SK-N-SH treated with all-trans-retinoic acid at 6 μM for 48 hours (cell line): ENCODE results near the gene DDX25.
A peak's percentile ranks its signal among the peaks of the same experiment; 100 is the strongest.
"Not testable (repeated sequence)": the region's sequence is repeated elsewhere in the genome, so short reads cannot be mapped to it uniquely, and the experiment has no call there.

Source experiments
- ATAC-seq: fragments of 200-7000 bp; cut with Tn5 transposase; 3 replicates; pipeline ENCODE4 v1.9.1; 2020; ENCODE audit warnings: mild to moderate bottlenecking, moderate library complexity
- BACH2 ChIP-seq: fragments of 250-450 bp; sonication (Bioruptor Pico); IDR thresholded peaks from 2 replicates; pipeline ENCODE4 v1.9.0; 2021; ENCODE audit warnings: mild to moderate bottlenecking, borderline replicate concordance
- CSDC2 ChIP-seq: fragments of 250-450 bp; sonication (Bioruptor Pico); IDR thresholded peaks from 2 replicates; pipeline ENCODE4 v1.5.0; 2020; ENCODE audit warnings: mild to moderate bottlenecking, moderate library complexity
- ESRRG ChIP-seq: fragments of 250-450 bp; sonication (Bioruptor Pico); IDR thresholded peaks from 2 replicates; pipeline ENCODE4 v1.6.1; 2021; ENCODE audit warnings: mild to moderate bottlenecking
- GLIS3 ChIP-seq: fragments of 250-450 bp; sonication (Bioruptor Pico); IDR thresholded peaks from 2 replicates; pipeline ENCODE4 v1.5.0; 2020; ENCODE audit warnings: mild to moderate bottlenecking, moderate library complexity
- ISL1 ChIP-seq: fragments of 250-450 bp; sonication (Bioruptor Pico); IDR thresholded peaks from 2 replicates; pipeline ENCODE4 v2.1.2; 2022; ENCODE audit warnings: mild to moderate bottlenecking, moderate library complexity
- OSR1 ChIP-seq: fragments of 250-450 bp; sonication (Bioruptor Pico); IDR thresholded peaks from 2 replicates; pipeline ENCODE4 v1.8.0; 2022; ENCODE audit warnings: moderate library complexity, mild to moderate bottlenecking, inconsistent platforms
- PPARA ChIP-seq: fragments of 250-450 bp; sonication (Bioruptor Pico); IDR thresholded peaks from 2 replicates; pipeline ENCODE4 v1.5.0; 2020; ENCODE audit warnings: mild to moderate bottlenecking, borderline replicate concordance
- RARB ChIP-seq: fragments of 250-450 bp; sonication (Bioruptor Pico); IDR thresholded peaks from 2 replicates; pipeline ENCODE4 v1.8.0; 2021; ENCODE audit warnings: mild to moderate bottlenecking, moderate library complexity
- TCF4 ChIP-seq: fragments of 250-450 bp; sonication (Bioruptor Pico); IDR thresholded peaks from 2 replicates; pipeline ENCODE4 v1.8.0; 2021; ENCODE audit warnings: mild to moderate bottlenecking, moderate library complexity, borderline replicate concordance
- TOX ChIP-seq: fragments of 250-450 bp; sonication (Bioruptor Pico); IDR thresholded peaks from 2 replicates; pipeline ENCODE4 v1.8.0; 2021; ENCODE audit warnings: mild to moderate bottlenecking, moderate library complexity, borderline replicate concordance
- ZC3H10 ChIP-seq: fragments of 250-450 bp; sonication (Bioruptor Pico); IDR thresholded peaks from 2 replicates; pipeline ENCODE4 v1.5.1; 2021; ENCODE audit warnings: mild to moderate bottlenecking, moderate library complexity
- ZFP3 ChIP-seq: fragments of 250-450 bp; sonication (Bioruptor Pico); IDR thresholded peaks from 2 replicates; pipeline ENCODE4 v1.5.0; 2020; ENCODE audit warnings: mild to moderate bottlenecking, moderate library complexity
- ZFP30 ChIP-seq: fragments of 450-650 bp; formaldehyde crosslinking; IDR thresholded peaks from 2 replicates; pipeline ENCODE4 v1.5.0; 2022; ENCODE audit warnings: mild to moderate bottlenecking, moderate library complexity
- ZNF70 ChIP-seq: fragments of 450-650 bp; formaldehyde crosslinking; IDR thresholded peaks from 2 replicates; pipeline ENCODE4 v1.5.0; 2020; ENCODE audit warnings: mild to moderate bottlenecking, moderate library complexity
- ZNF8 ChIP-seq: fragments of 450-650 bp; formaldehyde crosslinking; IDR thresholded peaks from 2 replicates; pipeline ENCODE4 v1.5.0; 2020; ENCODE audit warnings: mild to moderate bottlenecking, moderate library complexity
- TF ChIP-seq, protein P1 (sequence below): fragments of 250-450 bp; sonication (Bioruptor Pico); IDR thresholded peaks from 2 replicates; pipeline ENCODE4 v1.5.0; 2020; ENCODE audit warnings: mild to moderate bottlenecking, moderate library complexity
- TF ChIP-seq, protein P2 (sequence below): fragments of 250-450 bp; sonication (Bioruptor Pico); IDR thresholded peaks from 2 replicates; pipeline ENCODE4 v1.5.1; 2020; ENCODE audit warnings: low read depth, mild to moderate bottlenecking, moderate library complexity
- TF ChIP-seq, protein P3 (sequence below): fragments of 250-450 bp; sonication (Bioruptor Pico); IDR thresholded peaks from 2 replicates; pipeline ENCODE4 v1.8.0; 2021; ENCODE audit warnings: low read depth, mild to moderate bottlenecking, moderate library complexity, borderline replicate concordance

DDX25 gene

DNA sequence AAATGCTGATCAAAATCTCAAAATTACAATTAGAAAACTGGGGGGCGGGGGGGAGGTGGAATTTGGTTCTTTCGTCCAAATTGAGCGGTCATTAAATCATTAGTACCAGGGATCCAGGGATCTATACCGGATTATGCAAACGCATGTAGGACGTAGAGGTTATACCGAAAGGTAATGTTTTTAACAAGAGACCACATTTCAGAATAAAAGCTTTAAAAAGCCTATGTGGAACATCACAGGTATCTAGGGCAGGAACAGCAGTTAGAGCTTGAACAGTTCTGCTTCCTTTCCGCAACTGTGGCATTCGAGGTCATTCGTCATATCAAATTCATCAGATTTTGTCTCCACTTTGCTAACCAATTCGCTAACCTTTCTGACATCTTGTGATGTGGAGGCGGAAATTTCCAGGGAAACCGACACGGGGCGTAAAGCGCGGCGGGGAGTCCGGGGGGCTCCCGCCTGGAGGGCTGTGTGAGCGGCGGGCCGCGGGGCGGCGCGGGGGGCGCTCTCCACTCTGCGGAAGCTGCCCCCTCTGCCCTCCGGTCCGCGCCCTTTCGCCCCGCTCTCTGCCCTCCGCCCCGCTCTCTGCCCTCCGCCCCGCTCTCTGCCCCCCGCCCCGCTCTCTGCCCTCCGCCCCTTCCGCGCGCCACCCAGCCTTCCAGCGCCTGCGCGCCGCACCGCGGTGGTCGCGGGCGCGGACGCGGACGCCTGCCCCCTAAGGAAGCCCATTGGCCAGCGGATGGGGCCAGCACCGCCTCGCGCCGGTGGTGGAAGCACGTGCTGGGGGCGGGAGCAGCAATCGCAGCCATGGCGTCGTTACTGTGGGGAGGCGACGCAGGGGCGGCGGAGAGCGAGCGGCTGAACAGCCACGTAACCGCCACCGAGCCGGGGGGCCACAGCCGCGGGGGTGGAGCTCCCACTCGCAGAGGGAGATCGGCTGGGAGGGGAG is at the start of gene DDX25:
Gene DDX25, plus strand, starts transcription at position 798 of the 949 bp plus-strand sequence. Its CDS starts 10 bp downstream, at position 808.
- peak; percentile 32 for ATAC-seq
- TF ChIP-seq, protein P1, sequence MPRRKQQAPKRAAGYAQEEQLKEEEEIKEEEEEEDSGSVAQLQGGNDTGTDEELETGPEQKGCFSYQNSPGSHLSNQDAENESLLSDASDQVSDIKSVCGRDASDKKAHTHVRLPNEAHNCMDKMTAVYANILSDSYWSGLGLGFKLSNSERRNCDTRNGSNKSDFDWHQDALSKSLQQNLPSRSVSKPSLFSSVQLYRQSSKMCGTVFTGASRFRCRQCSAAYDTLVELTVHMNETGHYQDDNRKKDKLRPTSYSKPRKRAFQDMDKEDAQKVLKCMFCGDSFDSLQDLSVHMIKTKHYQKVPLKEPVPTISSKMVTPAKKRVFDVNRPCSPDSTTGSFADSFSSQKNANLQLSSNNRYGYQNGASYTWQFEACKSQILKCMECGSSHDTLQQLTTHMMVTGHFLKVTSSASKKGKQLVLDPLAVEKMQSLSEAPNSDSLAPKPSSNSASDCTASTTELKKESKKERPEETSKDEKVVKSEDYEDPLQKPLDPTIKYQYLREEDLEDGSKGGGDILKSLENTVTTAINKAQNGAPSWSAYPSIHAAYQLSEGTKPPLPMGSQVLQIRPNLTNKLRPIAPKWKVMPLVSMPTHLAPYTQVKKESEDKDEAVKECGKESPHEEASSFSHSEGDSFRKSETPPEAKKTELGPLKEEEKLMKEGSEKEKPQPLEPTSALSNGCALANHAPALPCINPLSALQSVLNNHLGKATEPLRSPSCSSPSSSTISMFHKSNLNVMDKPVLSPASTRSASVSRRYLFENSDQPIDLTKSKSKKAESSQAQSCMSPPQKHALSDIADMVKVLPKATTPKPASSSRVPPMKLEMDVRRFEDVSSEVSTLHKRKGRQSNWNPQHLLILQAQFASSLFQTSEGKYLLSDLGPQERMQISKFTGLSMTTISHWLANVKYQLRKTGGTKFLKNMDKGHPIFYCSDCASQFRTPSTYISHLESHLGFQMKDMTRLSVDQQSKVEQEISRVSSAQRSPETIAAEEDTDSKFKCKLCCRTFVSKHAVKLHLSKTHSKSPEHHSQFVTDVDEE, result 0 out of 2 replicates have a peak, but pooled peaks have one; percentile 28
- TF ChIP-seq TCF4 (CRISPR knock-in tag), result no peak

DNA sequence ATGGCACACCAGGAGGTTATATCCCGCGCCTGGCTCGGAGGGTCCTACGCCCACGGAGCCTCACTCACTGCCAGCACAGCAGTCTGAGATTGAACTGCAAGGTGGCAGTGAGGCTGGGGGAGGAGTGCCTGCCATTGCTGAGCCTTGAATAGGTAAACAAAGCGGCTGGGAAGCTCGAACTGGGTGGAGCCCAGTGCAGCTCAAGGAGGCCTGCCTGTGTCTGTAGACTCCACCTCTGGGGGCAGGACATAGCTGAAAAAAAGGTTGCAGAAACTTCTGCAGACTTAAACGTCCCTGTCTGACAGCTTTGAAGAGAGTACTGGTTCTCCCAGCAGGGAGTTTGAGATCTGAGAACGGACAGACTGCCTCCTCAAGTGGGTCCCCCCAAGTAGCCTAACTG is 46.6 kb upstream of the DDX25 start:
- ATAC-seq, result not testable (repeated sequence)

DNA sequence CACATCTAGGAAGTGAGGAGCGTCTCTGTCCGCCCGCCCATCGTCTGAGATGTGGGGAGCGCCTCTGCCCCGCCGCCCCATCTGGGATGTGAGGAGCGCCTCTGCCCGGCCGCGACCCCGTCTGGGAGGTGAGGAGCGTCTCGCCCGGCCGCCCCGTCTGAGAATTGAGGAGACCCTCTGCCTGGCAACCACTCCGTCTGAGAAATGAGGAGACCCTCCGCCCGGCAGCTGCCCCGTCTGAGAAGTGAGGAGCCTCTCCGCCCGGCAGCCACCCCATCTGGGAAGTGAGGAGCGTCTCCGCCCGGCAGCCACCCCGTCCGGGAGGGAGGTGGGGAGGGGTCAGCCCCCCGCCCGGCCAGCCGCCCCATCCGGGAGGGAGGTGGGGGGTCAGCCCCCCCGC is 41.5 kb upstream of the DDX25 start:
- ATAC-seq, result not testable (repeated sequence)

DNA sequence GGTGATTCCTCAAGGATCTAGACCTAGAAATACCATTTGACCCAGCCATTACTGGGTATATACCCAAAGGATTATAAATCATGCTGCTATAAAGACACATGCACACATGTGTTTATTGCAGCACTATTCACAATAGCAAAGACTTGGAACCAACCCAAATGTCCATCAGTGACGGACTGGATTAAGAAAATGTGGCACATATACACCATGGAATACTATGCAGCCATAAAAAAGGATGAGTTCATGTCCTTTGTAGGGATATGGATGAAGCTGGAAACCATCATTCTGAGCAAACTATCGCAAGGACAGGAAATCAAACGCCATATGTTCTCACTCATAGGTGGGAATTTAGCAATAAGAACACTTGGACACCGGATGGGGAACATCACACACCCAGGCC is 39.0 kb upstream of the DDX25 start:
- not testable (repeated sequence) for ATAC-seq

DNA sequence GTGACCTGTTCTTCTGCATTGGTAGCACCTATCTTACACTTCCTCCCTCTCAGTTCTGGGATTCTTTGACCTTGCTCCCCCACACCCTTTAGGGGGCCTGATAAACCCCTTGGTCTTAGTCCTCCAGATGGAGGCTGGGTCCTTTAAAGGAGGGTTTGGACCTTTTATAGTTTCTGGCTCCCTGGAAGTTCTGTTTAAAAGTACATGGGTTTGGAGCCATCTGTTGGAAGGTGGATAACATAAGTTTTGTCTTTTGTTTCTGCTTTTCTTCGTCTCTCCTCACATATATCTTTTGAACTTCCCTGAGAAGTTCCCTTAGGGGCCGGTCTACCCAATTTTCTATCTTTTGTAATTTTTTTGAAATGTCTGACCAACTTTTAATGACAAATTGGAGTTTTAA is 34.8 kb upstream of the DDX25 start:
- ATAC-seq, result no peak
- no peak for TF ChIP-seq PPARA (CRISPR knock-in tag)

DNA sequence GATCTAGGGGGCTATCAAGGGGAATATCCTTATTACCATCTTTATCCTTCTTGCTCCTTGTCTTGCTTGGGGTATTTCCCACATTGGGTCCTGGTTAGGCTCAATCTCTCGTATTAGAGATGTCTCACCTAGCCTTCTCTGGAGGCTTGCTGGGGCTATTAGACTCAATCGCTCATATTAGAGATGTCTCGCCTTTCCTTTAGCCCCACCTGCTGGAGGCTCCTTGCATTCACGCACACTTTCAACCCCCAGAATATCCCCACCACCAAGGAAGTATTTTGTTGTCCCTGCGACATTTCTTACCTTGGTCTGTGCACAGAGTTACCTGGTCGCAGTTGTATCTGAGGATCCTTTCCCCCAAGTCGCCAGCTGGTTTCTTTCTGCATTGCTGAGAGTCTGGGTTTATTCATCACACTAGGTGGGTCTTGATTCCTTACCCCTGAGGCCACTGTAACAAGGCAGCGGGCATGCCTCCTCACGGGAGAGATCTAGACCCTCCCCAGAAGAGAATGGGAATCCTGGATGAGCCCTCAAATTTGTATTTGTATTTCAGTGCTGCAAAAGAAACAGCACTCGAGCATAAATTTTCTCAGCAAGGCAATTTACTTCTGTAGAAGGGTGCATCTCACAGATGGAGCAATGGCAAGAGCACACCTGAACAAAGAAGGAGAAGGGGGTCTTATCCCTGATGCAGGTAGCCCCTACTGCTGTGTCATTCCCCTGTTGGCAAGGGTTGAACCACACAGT is 32.7 kb upstream of the DDX25 start:
- ATAC-seq, result peak; percentile 63
- TF ChIP-seq RARB (CRISPR knock-in tag) (no peak), TCF4 (CRISPR knock-in tag) (no peak), OSR1 (CRISPR knock-in tag) (no peak), PPARA (CRISPR knock-in tag) (no peak), GLIS3 (CRISPR knock-in tag) (no peak), TOX (CRISPR knock-in tag) (no peak), ZNF8 (CRISPR knock-in tag) (no peak), ZFP3 (CRISPR knock-in tag) (no peak), ESRRG (CRISPR knock-in tag) (no peak), CSDC2 (CRISPR knock-in tag) (no peak), ZFP30 (CRISPR knock-in tag) (no peak), ISL1 (CRISPR knock-in tag) (no peak), BACH2 (CRISPR knock-in tag) (no peak), ZNF70 (CRISPR knock-in tag) (no peak), ZC3H10 (CRISPR knock-in tag) (no peak)
- TF ChIP-seq, protein P1, result no peak
- TF ChIP-seq, protein P2, sequence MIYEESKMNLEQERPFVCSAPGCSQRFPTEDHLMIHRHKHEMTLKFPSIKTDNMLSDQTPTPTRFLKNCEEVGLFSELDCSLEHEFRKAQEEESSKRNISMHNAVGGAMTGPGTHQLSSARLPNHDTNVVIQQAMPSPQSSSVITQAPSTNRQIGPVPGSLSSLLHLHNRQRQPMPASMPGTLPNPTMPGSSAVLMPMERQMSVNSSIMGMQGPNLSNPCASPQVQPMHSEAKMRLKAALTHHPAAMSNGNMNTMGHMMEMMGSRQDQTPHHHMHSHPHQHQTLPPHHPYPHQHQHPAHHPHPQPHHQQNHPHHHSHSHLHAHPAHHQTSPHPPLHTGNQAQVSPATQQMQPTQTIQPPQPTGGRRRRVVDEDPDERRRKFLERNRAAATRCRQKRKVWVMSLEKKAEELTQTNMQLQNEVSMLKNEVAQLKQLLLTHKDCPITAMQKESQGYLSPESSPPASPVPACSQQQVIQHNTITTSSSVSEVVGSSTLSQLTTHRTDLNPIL (CRISPR knock-in tag), result no peak
- TF ChIP-seq, protein P3, sequence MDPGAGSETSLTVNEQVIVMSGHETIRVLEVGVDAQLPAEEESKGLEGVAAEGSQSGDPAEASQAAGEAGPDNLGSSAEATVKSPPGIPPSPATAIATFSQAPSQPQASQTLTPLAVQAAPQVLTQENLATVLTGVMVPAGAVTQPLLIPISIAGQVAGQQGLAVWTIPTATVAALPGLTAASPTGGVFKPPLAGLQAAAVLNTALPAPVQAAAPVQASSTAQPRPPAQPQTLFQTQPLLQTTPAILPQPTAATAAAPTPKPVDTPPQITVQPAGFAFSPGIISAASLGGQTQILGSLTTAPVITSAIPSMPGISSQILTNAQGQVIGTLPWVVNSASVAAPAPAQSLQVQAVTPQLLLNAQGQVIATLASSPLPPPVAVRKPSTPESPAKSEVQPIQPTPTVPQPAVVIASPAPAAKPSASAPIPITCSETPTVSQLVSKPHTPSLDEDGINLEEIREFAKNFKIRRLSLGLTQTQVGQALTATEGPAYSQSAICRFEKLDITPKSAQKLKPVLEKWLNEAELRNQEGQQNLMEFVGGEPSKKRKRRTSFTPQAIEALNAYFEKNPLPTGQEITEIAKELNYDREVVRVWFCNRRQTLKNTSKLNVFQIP (CRISPR knock-in tag), result no peak
